Left ventricle myocardium inferior (tissue), 1 donor: ENCODE data around the gene NUDT7. TPM values are rescaled to one million over a fixed set of nuclear protein-coding genes. Genes with fewer than 3 reads are reported as not detected.

ENCODE experiments used
- DNase-seq: peaks from one replicate; pipeline ENCODE4 v3.0.0-alpha.2; 2020
- H3K27ac ChIP-seq: fragments of 200-600 bp; replicated peaks from 2 replicates; pipeline ENCODE4 v1.8.0; 2021
- H3K27me3 ChIP-seq: fragments of 200-600 bp; 2 replicates; pipeline ENCODE4 v1.8.0; 2021; ENCODE audit warnings: low read depth
- H3K36me3 ChIP-seq: fragments of 200-600 bp; 2 replicates; pipeline ENCODE4 v1.8.0; 2021
- H3K4me1 ChIP-seq: fragments of 200-600 bp; 2 replicates; pipeline ENCODE4 v1.8.0; 2021
- H3K4me3 ChIP-seq: fragments of 200-600 bp; 2 replicates; pipeline ENCODE4 v1.8.0; 2021; ENCODE audit warnings: mild to moderate bottlenecking, moderate library complexity
- H3K9me3 ChIP-seq: fragments of 200-600 bp; replicated peaks from 2 replicates; pipeline ENCODE4 v1.8.0; 2021
- intact Hi-C: fragments of 100-400 bp; cut with micrococcal nuclease; formaldehyde crosslinking; loops from one replicate; pipeline ENCODE4 v1.11.0; 2022
- total RNA-seq: library from RNA; stranded (reverse); fragmentation: NEBNext Ultra II Directional; extraction: Animal tissue kit (Norgen Biotek cat#: 25700); gene quantifications from one replicate; pipeline ENCODE4 v1.2.1, GENCODE V29; 2021
- TF ChIP-seq, protein P1 (sequence below): fragments of 200-600 bp; IDR thresholded peaks from 2 replicates; pipeline ENCODE4 v1.8.0; 2021; ENCODE audit warnings: antibody characterized with exemption, mild to moderate bottlenecking, borderline replicate concordance
- donor health status: DM: no; HTN: yes; CAD: no; lungs with severe emphysema.

Gene NUDT7
- total RNA-seq, 1 donor from 2014 or later: 54.2 TPM

DNA sequence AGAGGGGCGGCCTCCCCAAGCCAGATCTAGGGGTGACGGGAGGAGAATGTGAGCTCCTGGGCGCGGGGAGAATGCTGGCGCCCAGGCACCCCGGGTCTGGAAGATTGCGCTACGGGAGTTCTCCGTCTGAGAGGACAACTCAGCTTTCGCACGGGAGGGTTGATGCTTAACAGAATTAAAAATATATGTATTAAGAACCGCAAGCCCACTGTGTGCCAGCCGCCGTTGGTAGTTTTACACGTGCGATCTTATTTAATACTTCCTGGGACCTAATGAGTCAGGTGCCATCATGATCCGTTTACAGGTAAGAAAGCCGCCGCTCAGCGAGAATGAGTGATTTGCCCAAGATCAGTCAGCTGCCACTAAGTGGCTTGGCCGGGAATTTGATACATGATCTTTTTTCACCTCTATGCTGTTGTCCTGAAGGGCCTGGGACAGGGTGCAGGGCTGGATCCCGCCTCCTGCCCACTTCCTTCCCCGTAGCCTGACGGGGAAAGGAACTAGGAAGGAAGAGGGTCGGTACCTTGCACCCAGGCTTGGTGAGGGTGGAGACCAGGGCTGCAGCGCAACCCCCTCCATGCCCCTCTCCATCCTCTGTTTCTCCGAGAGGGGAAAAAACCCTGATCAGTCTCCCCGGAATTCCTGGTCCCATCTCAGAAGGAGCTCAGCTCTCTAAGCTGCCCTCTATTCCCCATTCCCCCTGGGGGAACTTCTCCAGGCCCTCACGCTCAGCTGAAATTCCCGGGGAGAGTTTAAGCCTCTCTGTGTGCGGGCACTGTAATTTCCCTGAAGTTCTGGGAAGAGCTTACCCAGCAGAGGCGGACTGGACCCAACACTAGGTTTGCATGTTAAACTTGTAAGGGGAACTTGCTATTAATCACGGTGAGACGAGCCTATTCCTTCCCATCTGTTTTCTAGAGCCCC lies 67.0 kb downstream of the NUDT7 start:
- TF ChIP-seq, protein P1, sequence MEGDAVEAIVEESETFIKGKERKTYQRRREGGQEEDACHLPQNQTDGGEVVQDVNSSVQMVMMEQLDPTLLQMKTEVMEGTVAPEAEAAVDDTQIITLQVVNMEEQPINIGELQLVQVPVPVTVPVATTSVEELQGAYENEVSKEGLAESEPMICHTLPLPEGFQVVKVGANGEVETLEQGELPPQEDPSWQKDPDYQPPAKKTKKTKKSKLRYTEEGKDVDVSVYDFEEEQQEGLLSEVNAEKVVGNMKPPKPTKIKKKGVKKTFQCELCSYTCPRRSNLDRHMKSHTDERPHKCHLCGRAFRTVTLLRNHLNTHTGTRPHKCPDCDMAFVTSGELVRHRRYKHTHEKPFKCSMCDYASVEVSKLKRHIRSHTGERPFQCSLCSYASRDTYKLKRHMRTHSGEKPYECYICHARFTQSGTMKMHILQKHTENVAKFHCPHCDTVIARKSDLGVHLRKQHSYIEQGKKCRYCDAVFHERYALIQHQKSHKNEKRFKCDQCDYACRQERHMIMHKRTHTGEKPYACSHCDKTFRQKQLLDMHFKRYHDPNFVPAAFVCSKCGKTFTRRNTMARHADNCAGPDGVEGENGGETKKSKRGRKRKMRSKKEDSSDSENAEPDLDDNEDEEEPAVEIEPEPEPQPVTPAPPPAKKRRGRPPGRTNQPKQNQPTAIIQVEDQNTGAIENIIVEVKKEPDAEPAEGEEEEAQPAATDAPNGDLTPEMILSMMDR: no peak
- H3K27ac ChIP-seq: no peak overlapping the region

GRCh38 chr16:77790009-77790372 lies 67.7 kb downstream of the NUDT7 start:
- H3K4me1 ChIP-seq: peaks cover 23% of the 10 kb centered on the region
- no peak for DNase-seq
- H3K4me3 ChIP-seq: peak overlapping the region; percentile 78
- H3K27ac ChIP-seq: no peak overlapping the region
- TF ChIP-seq, protein P1: no peak
- intact Hi-C loops: no loop called here
- no peaks in the 10 kb centered on the region for H3K36me3 ChIP-seq
- H3K9me3 ChIP-seq: no peaks in the 10 kb centered on the region
- H3K27me3 ChIP-seq: peaks cover 64% of the 10 kb centered on the region

More for the DNA sequence above, 67.0 kb downstream of the NUDT7 start:
- Histone ChIP-seq H3K36me3 (no peaks in the 10 kb centered on the region), H3K9me3 (no peaks in the 10 kb centered on the region), H3K4me3 (peak overlapping the region; percentile 78), H3K4me1 (peaks cover 23% of the 10 kb centered on the region), H3K27me3 (peaks cover 69% of the 10 kb centered on the region)
- intact Hi-C loops: no loop called here
- DNase-seq: no peak

DNA sequence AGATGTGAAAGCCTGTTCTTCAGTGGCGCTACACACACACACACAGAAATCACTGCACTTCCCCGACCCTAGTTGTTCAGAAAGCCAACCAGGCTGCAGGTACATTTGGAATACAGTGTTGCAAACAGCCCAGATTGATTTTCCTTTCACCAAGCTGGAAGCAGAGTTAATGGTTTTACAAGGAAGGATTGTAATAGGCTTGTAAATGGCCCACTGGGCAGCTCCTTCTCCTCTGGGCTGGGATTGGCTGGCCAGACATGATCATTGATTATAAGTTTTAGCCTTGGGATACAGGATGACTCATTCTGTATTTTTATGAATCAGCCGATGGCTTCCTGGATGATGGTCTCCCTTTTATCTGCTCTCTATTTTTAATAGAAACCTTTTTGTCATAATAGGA lies 68.6 kb downstream of the NUDT7 start:
- H3K9me3 ChIP-seq: no peaks in the 10 kb centered on the region
- no peak overlapping the region for H3K27ac ChIP-seq
- peaks cover 23% of the 10 kb centered on the region for H3K4me1 ChIP-seq
- DNase-seq: no peak
- intact Hi-C loops: no loop called here
- no peak overlapping the region for H3K4me3 ChIP-seq
- TF ChIP-seq, protein P1: no peak
- H3K27me3 ChIP-seq: peaks cover 63% of the 10 kb centered on the region
- H3K36me3 ChIP-seq: no peaks in the 10 kb centered on the region

Other genes with a start within 250 kb of the NUDT7 start
- gene VAT1L, start 66.0 kb downstream of the NUDT7 start, total RNA-seq: 13.1 TPM